ENCODE measurements around the gene EEIG1.
A peak's percentile ranks its signal among the peaks of the same experiment; 100 is the strongest.

EEIG1 gene

DNA sequence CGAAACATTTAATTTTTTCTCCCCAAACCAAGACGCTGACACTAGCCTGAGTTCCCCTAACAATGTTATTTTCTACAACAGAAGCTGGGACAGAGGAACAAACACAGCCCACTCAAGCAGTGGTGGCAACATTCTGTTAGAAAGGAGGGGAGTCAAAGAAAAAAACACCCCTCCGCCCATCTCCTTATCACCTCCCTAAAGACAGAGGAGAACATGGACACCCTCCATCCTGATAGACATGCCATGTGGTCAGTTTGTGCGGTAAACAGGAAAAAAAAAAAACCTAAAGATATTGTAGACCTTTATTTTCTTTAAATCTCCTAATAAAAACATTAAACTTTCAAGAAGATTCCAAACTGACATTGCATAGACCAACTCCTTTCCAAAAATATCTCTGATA lies 40.2 kb downstream of the EEIG1 start:
- no peak overlapping the region for H3K4me3 ChIP-seq (ENCODE audit: low read length)
- TF ChIP-seq ZNF274 (IDR thresholded peaks at IDR 0.05; ENCODE audit: low read depth, low read length), result no peak

GRCh38 chr9:127938298-127938690 lies 42.5 kb downstream of the EEIG1 start:
- no peak overlapping the region; the same call in 1 of the 2 replicates for H3K4me3 ChIP-seq (ENCODE audit: low read length)
- no peak for TF ChIP-seq ZNF274 (IDR thresholded peaks at IDR 0.05; ENCODE audit: low read depth, low read length)

GRCh38 chr9:127937388-127938297 lies 43.1 kb downstream of the EEIG1 start, which contains the start of gene DPM2:
DPM2 (minus strand) TSS chr9:127937854; CDS start chr9:127937820, 34 bp downstream.
- peak within 1 kb of the TSS; percentile 84 for H3K4me3 ChIP-seq (ENCODE audit: low read length)
- no peak for TF ChIP-seq ZNF274 (IDR thresholded peaks at IDR 0.05; ENCODE audit: low read depth, low read length)

DNA sequence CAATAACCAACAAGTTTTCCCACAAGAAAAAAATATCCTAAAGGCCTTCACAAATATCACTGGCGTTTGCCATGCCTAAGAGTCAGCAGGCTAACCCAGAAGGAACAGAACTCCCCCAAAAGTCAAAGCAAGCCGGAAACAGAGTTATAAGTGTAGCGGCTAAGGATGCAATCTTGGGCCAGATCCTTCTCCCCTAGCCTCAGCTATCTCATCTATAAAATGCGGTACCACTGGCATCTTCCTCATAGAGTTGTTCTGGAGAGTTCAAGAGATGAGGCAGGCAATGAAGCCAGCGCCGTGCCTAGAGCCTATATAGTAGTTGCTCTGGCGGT lies 43.8 kb downstream of the EEIG1 start:
- peak overlapping the region; percentile 84 for H3K4me3 ChIP-seq (ENCODE audit: low read length)
- TF ChIP-seq ZNF274 (IDR thresholded peaks at IDR 0.05; ENCODE audit: low read depth, low read length), result no peak

GRCh38 chr9:127936347-127936852 lies 44.4 kb downstream of the EEIG1 start:
- peak overlapping the region; percentile 84 for H3K4me3 ChIP-seq (ENCODE audit: low read length)
- TF ChIP-seq ZNF274 (IDR thresholded peaks at IDR 0.05; ENCODE audit: low read depth, low read length), result no peak

DNA sequence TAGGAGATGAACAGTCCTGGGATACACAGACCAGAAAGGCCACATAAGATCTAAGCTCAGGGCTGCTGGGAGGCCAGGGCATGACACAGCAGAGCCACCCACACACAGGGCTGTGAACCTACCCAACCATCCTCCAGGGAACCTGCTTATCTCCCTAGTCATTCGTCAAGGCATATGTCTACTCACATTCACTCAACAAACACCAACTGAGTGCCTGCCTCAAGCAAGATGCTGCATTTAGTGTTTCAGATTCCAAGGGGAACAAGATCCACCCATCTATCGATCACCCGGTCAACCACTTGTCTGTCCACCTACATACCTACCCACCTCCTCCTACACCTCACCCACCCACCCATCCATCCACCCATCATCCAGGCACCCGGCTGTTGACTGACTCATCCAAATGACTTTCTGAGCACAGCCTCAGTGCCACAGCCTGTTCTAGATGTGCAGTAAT lies 45.0 kb downstream of the EEIG1 start:
- TF ChIP-seq ZNF274 (IDR thresholded peaks at IDR 0.05; ENCODE audit: low read depth, low read length), result no peak

DNA sequence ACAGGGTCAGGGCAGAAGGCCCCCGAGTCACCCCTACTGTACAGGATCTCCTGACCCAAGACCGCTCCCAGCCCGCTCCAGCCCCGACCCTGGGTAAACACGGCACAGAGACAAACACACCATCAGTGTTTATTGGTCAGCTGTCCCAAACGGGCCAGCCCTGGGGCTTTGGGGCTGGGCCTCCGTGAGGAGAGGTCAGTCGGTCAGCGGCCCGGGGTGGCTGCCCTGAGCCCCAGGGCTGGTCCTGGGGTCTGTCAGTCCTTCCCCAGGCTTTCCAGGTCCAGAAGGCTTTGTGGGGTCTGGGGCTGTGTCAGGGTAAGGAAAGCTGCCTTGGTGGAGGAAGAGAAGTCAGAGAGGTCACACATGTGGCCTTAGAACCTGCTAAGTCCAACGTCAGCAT lies 45.8 kb downstream of the EEIG1 start:
- no peak for TF ChIP-seq ZNF274 (IDR thresholded peaks at IDR 0.05; ENCODE audit: low read depth, low read length)
- no peak overlapping the region for H3K4me3 ChIP-seq (ENCODE audit: low read length)

More for the DNA sequence above, 45.0 kb downstream of the EEIG1 start:
- no peak overlapping the region; the same call in 1 of the 2 replicates for H3K4me3 ChIP-seq (ENCODE audit: low read length)

DNA sequence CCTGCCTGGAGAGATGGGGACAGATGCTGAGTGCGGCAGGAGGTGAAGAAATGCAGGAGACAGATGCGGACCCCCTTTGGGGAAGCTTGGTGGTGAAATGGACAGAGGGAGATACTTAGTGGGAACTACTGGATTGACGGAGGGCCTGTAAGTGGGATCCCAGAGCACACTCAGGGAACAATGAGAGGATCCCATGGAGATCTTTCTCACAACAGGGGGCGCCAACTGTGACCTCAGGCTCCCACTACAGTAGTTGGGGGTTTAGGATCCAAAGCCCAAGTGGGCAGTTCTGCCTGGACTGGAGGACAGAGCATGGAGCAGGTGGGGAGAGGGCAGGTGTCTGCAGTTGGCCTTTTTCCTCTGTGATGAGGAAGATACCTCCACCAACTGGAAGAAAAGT lies 46.5 kb downstream of the EEIG1 start:
- H3K4me3 ChIP-seq (ENCODE audit: low read length), result no peak overlapping the region
- no peak for TF ChIP-seq ZNF274 (IDR thresholded peaks at IDR 0.05; ENCODE audit: low read depth, low read length)

DNA sequence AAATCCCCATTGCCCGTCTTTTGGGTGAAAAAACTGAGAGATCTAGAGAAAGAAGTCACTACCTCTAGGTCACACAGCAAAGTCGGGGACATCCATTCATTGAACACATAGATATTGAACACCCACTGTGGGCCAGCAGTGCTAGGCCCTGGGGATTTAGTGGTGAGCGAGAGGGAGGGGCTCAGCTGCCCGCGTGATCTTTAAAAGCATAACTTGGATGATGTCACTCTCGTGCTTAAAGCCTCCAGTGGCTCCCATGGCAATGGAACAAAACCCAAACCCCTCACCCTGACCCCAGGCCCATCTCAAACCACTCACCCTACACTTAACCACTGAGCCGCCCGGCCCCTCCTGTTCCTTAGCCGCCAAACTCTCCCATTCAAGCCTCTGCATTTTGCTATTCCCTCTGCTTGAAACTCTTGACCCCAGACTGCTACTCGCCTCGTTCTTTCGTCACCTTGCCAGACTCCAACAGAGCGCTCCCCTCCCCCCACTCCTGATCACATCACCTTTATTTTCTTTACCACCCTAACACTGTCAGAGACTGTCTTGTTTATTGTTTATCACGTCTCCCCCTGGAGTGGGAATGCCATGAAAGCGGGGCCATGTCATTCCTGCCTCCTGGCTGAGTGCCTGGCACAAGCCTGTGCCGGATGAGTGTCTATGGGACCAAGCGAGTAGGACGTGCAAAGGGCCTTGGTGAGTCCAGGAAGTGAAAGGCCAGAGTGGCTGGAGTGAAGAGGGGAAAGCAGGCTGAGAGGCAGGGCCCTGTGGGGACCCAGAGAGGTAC lies 49.5 kb downstream of the EEIG1 start:
- no peak for TF ChIP-seq ZNF274 (IDR thresholded peaks at IDR 0.05; ENCODE audit: low read depth, low read length)
- peak overlapping the region; percentile 52; the same call in 1 of the 2 replicates for H3K4me3 ChIP-seq (ENCODE audit: low read length)
